Colonic mucosa (tissue), 4 donors: ENCODE measurements around the gene MEIS1. TPM values are rescaled to one million over a fixed set of nuclear protein-coding genes. Genes with fewer than 3 reads are reported as not detected.

ENCODE experiments used
- DNase-seq: peaks from one replicate; pipeline ENCODE4 v3.0.0-alpha.2; 2020
- H3K27ac ChIP-seq: fragments of 200-600 bp; one replicate; pipeline ENCODE4 v1.8.0; 2021
- H3K27me3 ChIP-seq: fragments of 200-600 bp; one replicate; pipeline ENCODE4 v1.8.0; 2021
- H3K36me3 ChIP-seq: fragments of 200-600 bp; one replicate; pipeline ENCODE4 v1.8.0; 2021
- H3K4me1 ChIP-seq: fragments of 200-600 bp; one replicate; pipeline ENCODE4 v1.8.0; 2021; ENCODE audit warnings: mild to moderate bottlenecking
- H3K4me3 ChIP-seq: fragments of 200-600 bp; one replicate; pipeline ENCODE4 v1.8.0; 2021
- H3K9ac ChIP-seq, 2 donors: one replicate each; pipeline ENCODE4 v1.7.0; 2013; ENCODE audit warnings: control low read depth in 2 of 2, low read depth in 2 of 2, low read length in 2 of 2
- H3K9me3 ChIP-seq: fragments of 200-600 bp; one replicate; pipeline ENCODE4 v1.8.0; 2021
- CTCF ChIP-seq: fragments of 200-600 bp; IDR thresholded peaks from one replicate; pipeline ENCODE4 v1.8.0; 2022; ENCODE audit warnings: antibody characterized with exemption, mild to moderate bottlenecking
- intact Hi-C: fragments of 100-400 bp; cut with DNase I; formaldehyde crosslinking; loops from one replicate; pipeline ENCODE4 v1.14.1; 2022
- total RNA-seq, 2 donors: library from RNA; stranded (reverse); fragmentation: NEBNext Ultra II Directional in 1 of 2; extraction: Animal tissue kit (Norgen Biotek cat#: 25700) in 1 of 2; gene quantifications; one replicate each; pipeline ENCODE4 v1.2.1, GENCODE V29; 2021
- donor health status: healthy.
- donor health status: DM: no; HTN: no; CAD: no.
- donor health status: DM: no; HTN: no; CAD: no.

MEIS1 gene
- total RNA-seq, 2 donors from 2014 or later: 8.9 to 23.1 TPM

GRCh38 chr2:66423391-66424124 is 11.4 kb upstream of the MEIS1 start:
- no peaks in the 10 kb centered on the region for H3K4me1 ChIP-seq
- no peaks in the 10 kb centered on the region for H3K36me3 ChIP-seq
- intact Hi-C loops: loop anchor here (10.0 kb wide), 1 partner anchor 1421 kb away; no protein-coding TSS in a partner anchor
- peaks cover 23% of the 10 kb centered on the region for H3K27me3 ChIP-seq
- H3K27ac ChIP-seq: no peak overlapping the region
- DNase-seq: no peak
- H3K9me3 ChIP-seq: no peaks in the 10 kb centered on the region
- no peak overlapping the region for H3K4me3 ChIP-seq
- TF ChIP-seq CTCF: no peak
- no peak overlapping the region for H3K9ac ChIP-seq

- Histone ChIP-seq H3K9ac (no peak overlapping the region), H3K27ac (no peak overlapping the region), H3K4me3 (peak overlapping the region; percentile 4), H3K9me3 (no peaks in the 10 kb centered on the region), H3K27me3 (peaks cover 23% of the 10 kb centered on the region), H3K4me1 (no peaks in the 10 kb centered on the region), H3K36me3 (no peaks in the 10 kb centered on the region)
- no peak for DNase-seq
- intact Hi-C loops: loop anchor here (10.0 kb wide), 1 partner anchor 1418 kb away; no protein-coding TSS in a partner anchor
- TF ChIP-seq CTCF: no peak
Observed at GRCh38 chr2:66426244-66427111, 8.4 kb upstream of the MEIS1 start.

GRCh38 chr2:66427300-66427699 is 7.6 kb upstream of the MEIS1 start:
- Histone ChIP-seq H3K9ac (no peak overlapping the region), H3K36me3 (no peaks in the 10 kb centered on the region), H3K4me3 (no peak overlapping the region), H3K4me1 (no peaks in the 10 kb centered on the region), H3K27ac (no peak overlapping the region), H3K27me3 (peaks cover 27% of the 10 kb centered on the region), H3K9me3 (no peaks in the 10 kb centered on the region)
- DNase-seq: no peak
- intact Hi-C loops: loop anchor here (10.0 kb wide), 1 partner anchor 1418 kb away; no protein-coding TSS in a partner anchor
- TF ChIP-seq CTCF: no peak

- intact Hi-C loops: loop anchor here (10.0 kb wide), 1 partner anchor 1416 kb away; no protein-coding TSS in a partner anchor
- Histone ChIP-seq H3K27me3 (peaks cover 37% of the 10 kb centered on the region), H3K27ac (no peak overlapping the region), H3K4me1 (no peaks in the 10 kb centered on the region), H3K36me3 (no peaks in the 10 kb centered on the region), H3K4me3 (no peak overlapping the region), H3K9me3 (no peaks in the 10 kb centered on the region), H3K9ac (no peak overlapping the region)
- DNase-seq: no peak
- peak; percentile 73 for TF ChIP-seq CTCF
Observed at GRCh38 chr2:66428986-66429612, 5.8 kb upstream of the MEIS1 start.
